Panc1 (cell line): Measurements from ENCODE around the gene HOXA9.

Experiments
- CTCF ChIP-seq: fragments of 450-650 bp; IDR thresholded peaks from 2 replicates; pipeline ENCODE4 v1.5.1; 2017; ENCODE audit warnings: mild to moderate bottlenecking
- POLR2AphosphoS5 ChIP-seq: IDR thresholded peaks from 2 replicates; pipeline ENCODE4 v1.6.1; 2012; ENCODE audit warnings: mild to moderate bottlenecking, low read depth, low read length, moderate library complexity
- REST ChIP-seq, 2 experiments: IDR thresholded peaks; 2 replicates each; pipeline ENCODE4 v1.6.1; 2011 to 2012; ENCODE audit warnings: low read depth in 2 of 2, control low read depth in 1 of 2, low read length in 1 of 2, mild to moderate bottlenecking in 1 of 2, moderate library complexity in 1 of 2; ENCODE audit not compliant: insufficient read depth in 1 of 2
- SIN3A ChIP-seq: IDR thresholded peaks from 2 replicates; pipeline ENCODE4 v1.6.1; 2012; ENCODE audit warnings: low read depth, mild to moderate bottlenecking, low read length, moderate library complexity, borderline replicate concordance; ENCODE audit not compliant: insufficient read depth
- TCF7L2 ChIP-seq: IDR thresholded peaks from 2 replicates; pipeline ENCODE4 v1.6.1; 2011; ENCODE audit warnings: mild to moderate bottlenecking, low read depth, low read length, inconsistent platforms

- TF ChIP-seq TCF7L2, result no peak
- TF ChIP-seq CTCF, result no peak
- TF ChIP-seq POLR2AphosphoS5, result no peak
- TF ChIP-seq REST (IDR thresholded peaks at IDR 0.05; ENCODE audit: insufficient read depth in 1 of 2, low read depth in 2 of 2, low read length in 1 of 2), result no peak
- TF ChIP-seq SIN3A, result no peak
These were observed 10.5 kb upstream of the HOXA9 start for GRCh38 chr7:27175626-27176523.
